H1 (cell line): ENCODE results near the gene RRM1. TPM values are rescaled to one million over a fixed set of nuclear protein-coding genes. Genes with fewer than 3 reads are reported as not detected.

ENCODE experiments used
- CTCF ChIA-PET: fragments of 300-600 bp; sonication (Branson Sonifier 250); formaldehyde crosslinking; loops from one replicate; lab custom pipeline; 2021; ENCODE audit not compliant: partially characterized antibody; lab: Charles Lee
- POLR2A ChIA-PET: fragments of 300-600 bp; sonication (Branson Sonifier 250); formaldehyde crosslinking; loops from one replicate; lab custom pipeline; 2021; ENCODE audit warnings: inconsistent platforms; ENCODE audit not compliant: partially characterized antibody; lab: Charles Lee
- DNase-seq, 2 experiments: peaks; one replicate each; pipeline versions ENCODE4 v3.0.0 to v3.0.0-alpha.2; 2010 to 2022; ENCODE audit warnings: low spot score in 2 of 2, low read depth in 1 of 2, mixed read lengths in 1 of 2
- FAIRE-seq: peaks from 2 replicates; lab custom pipeline; 2011; peaks lifted over from hg19 to GRCh38; lab: Jason Lieb, UNC
- H2AFZ ChIP-seq: 2 replicates; pipeline ENCODE4 v1.8.1; 2012; ENCODE audit warnings: low read length, inconsistent platforms
- H2AK5ac ChIP-seq: 2 replicates; pipeline ENCODE4 v1.6.1; 2013; ENCODE audit warnings: low read depth, low read length
- H2BK120ac ChIP-seq: replicated peaks from 2 replicates; pipeline ENCODE3; 2013; ENCODE audit warnings: low read depth, low read length, inconsistent platforms
- H2BK12ac ChIP-seq: 2 replicates; pipeline ENCODE4 v1.6.1; 2013; ENCODE audit warnings: low read depth, low read length
- H2BK15ac ChIP-seq: 2 replicates; pipeline ENCODE4 v1.6.1; 2013; ENCODE audit warnings: low read length
- H2BK20ac ChIP-seq: 2 replicates; pipeline ENCODE4 v1.6.1; 2013; ENCODE audit warnings: low read length
- H2BK5ac ChIP-seq: 2 replicates; pipeline ENCODE4 v1.6.1; 2013; ENCODE audit warnings: low read depth, low read length
- H3K14ac ChIP-seq: 2 replicates; pipeline ENCODE4 v1.6.1; 2013; ENCODE audit warnings: inconsistent platforms; ENCODE audit not compliant: insufficient read length
- H3K18ac ChIP-seq: 2 replicates; pipeline ENCODE4 v1.6.1; 2013; ENCODE audit warnings: low read length; ENCODE audit errors: extremely low read depth
- H3K23ac ChIP-seq: 2 replicates; pipeline ENCODE4 v1.6.1; 2013; ENCODE audit warnings: inconsistent platforms; ENCODE audit not compliant: insufficient read length
- H3K23me2 ChIP-seq: 2 replicates; pipeline ENCODE4 v1.6.1; 2013; ENCODE audit warnings: low read depth, low read length
- H3K27ac ChIP-seq: 2 replicates; pipeline ENCODE4 v1.6.1; 2011; ENCODE audit warnings: low read depth, low read length, inconsistent platforms
- H3K27me3 ChIP-seq, 4 experiments: replicated peaks in 1 of 4; 1 replicate in 1 of 4; 2 replicates in 3 of 4; pipeline versions ENCODE4 v1.6.1 to v1.8.1; 2011 to 2013; ENCODE audit warnings: low read length in 3 of 4, mild to moderate bottlenecking in 3 of 4, inconsistent platforms in 2 of 4, mixed read lengths in 2 of 4, moderate library complexity in 1 of 4; ENCODE audit not compliant: control insufficient read depth in 3 of 4, insufficient read depth in 3 of 4; ENCODE audit errors: extremely low read depth in 1 of 4
- H3K36me3 ChIP-seq, 4 experiments: 2 replicates each; pipeline versions ENCODE4 v1.6.1 to v1.8.1; 2011 to 2013; ENCODE audit warnings: mild to moderate bottlenecking in 4 of 4, low read length in 3 of 4, moderate library complexity in 2 of 4, control low read depth in 1 of 4, inconsistent platforms in 1 of 4; ENCODE audit not compliant: insufficient read depth in 4 of 4, control insufficient read depth in 2 of 4
- H3K4ac ChIP-seq: replicated peaks from 2 replicates; pipeline ENCODE3; 2013; ENCODE audit warnings: low read length, low read depth, mixed read lengths, inconsistent platforms; ENCODE audit not compliant: insufficient read length
- H3K4me1 ChIP-seq, 4 experiments: replicated peaks in 1 of 4; 1 replicate in 1 of 4; 2 replicates in 3 of 4; pipeline versions ENCODE4 v1.6.1 to v1.8.1; 2011 to 2013; ENCODE audit warnings: low read length in 3 of 4, inconsistent platforms in 2 of 4, mixed read lengths in 1 of 4; ENCODE audit not compliant: insufficient read depth in 4 of 4, control insufficient read depth in 3 of 4
- H3K4me2 ChIP-seq, 2 experiments: 2 replicates each; pipeline versions ENCODE4 v1.6.1 to v1.8.1; 2011 to 2013; ENCODE audit warnings: low read depth in 2 of 2, low read length in 2 of 2, control low read depth in 1 of 2, inconsistent platforms in 1 of 2, mild to moderate bottlenecking in 1 of 2; ENCODE audit not compliant: insufficient read depth in 1 of 2
- H3K4me3 ChIP-seq, 4 experiments: fragments of 200-600, 300-600 bp in 1 of 4; sonication (generic), shearing (Covaris generic), sonication (Bioruptor Twin) in 1 of 4; 2 replicates each; pipeline versions ENCODE4 v1.5.1 to v1.8.1; 2011 to 2016; ENCODE audit warnings: low read length in 4 of 4, low read depth in 3 of 4, control low read depth in 2 of 4, inconsistent platforms in 2 of 4, mild to moderate bottlenecking in 2 of 4, mixed read lengths in 1 of 4, moderate library complexity in 1 of 4; ENCODE audit not compliant: insufficient read depth in 2 of 4; ENCODE audit errors: extremely low read depth in 1 of 4
- H3K56ac ChIP-seq: replicated peaks from 2 replicates; pipeline ENCODE3; 2013; ENCODE audit warnings: low read depth, mild to moderate bottlenecking, mixed read lengths, low read length, inconsistent platforms; ENCODE audit not compliant: insufficient read length
- H3K79me1 ChIP-seq: 2 replicates; pipeline ENCODE4 v1.6.1; 2013; ENCODE audit warnings: low read depth, low read length, control low read depth
- H3K79me2 ChIP-seq, 2 experiments: 2 replicates each; pipeline versions ENCODE4 v1.6.1 to v1.8.1; 2012 to 2013; ENCODE audit warnings: low read length in 2 of 2, mild to moderate bottlenecking in 2 of 2, inconsistent platforms in 1 of 2; ENCODE audit not compliant: insufficient read depth in 2 of 2, control insufficient read depth in 1 of 2
- H3K9ac ChIP-seq, 4 experiments: replicated peaks in 1 of 4; 1 replicate in 1 of 4; 2 replicates in 3 of 4; pipeline versions ENCODE4 v1.6.1 to v1.8.1; 2011 to 2013; ENCODE audit warnings: low read depth in 3 of 4, low read length in 3 of 4, control low read depth in 2 of 4, mild to moderate bottlenecking in 2 of 4, moderate library complexity in 2 of 4, inconsistent platforms in 1 of 4; ENCODE audit errors: extremely low read depth in 1 of 4
- H3K9me3 ChIP-seq, 2 experiments: 2 replicates each; pipeline versions ENCODE4 v1.6.1 to v1.8.1; 2012 to 2013; ENCODE audit warnings: mild to moderate bottlenecking in 2 of 2, moderate library complexity in 2 of 2, control low read depth in 1 of 2, inconsistent platforms in 1 of 2, low read depth in 1 of 2, low read length in 1 of 2, mixed read lengths in 1 of 2; ENCODE audit not compliant: insufficient read depth in 2 of 2
- H4K20me1 ChIP-seq, 2 experiments: replicated peaks in 1 of 2; 2 replicates each; pipeline versions ENCODE3 to v1.8.1; 2011 to 2013; ENCODE audit warnings: inconsistent platforms in 2 of 2, low read length in 2 of 2, mild to moderate bottlenecking in 1 of 2; ENCODE audit not compliant: insufficient read depth in 2 of 2, control insufficient read depth in 1 of 2
- H4K5ac ChIP-seq: 2 replicates; pipeline ENCODE4 v1.6.1; 2013; ENCODE audit warnings: low read length, low read depth, mixed read lengths, inconsistent platforms; ENCODE audit not compliant: insufficient read length
- H4K8ac ChIP-seq: 2 replicates; pipeline ENCODE4 v1.8.0; 2013; ENCODE audit warnings: mild to moderate bottlenecking, moderate library complexity, low read length, inconsistent platforms; ENCODE audit not compliant: insufficient read depth; ENCODE audit errors: extremely low read depth
- H4K91ac ChIP-seq: replicated peaks from 2 replicates; pipeline ENCODE3; 2013; ENCODE audit warnings: low read length, mixed read lengths, inconsistent platforms; ENCODE audit not compliant: insufficient read length
- ASH2L ChIP-seq: fragments of 200-600, 300-600 bp; sonication (generic); IDR thresholded peaks from one replicate; pipeline ENCODE4 v1.7.1; 2017; ENCODE audit warnings: low read length
- BACH1 ChIP-seq: IDR thresholded peaks from 2 replicates; pipeline ENCODE4 v1.6.1; 2012; ENCODE audit warnings: low read length, improper control_type of control experiment
- CTCF ChIP-seq, 3 experiments: IDR thresholded peaks; 1 replicate in 2 of 3; 2 replicates in 1 of 3; pipeline versions ENCODE4 v1.5.1 to v1.6.1; 2011; ENCODE audit warnings: low read length in 3 of 3, mild to moderate bottlenecking in 3 of 3, inconsistent platforms in 2 of 3, low read depth in 1 of 3, moderate library complexity in 1 of 3; ENCODE audit not compliant: insufficient read depth in 1 of 3; ENCODE audit errors: control extremely low read depth in 1 of 3
- E2F6 ChIP-seq: IDR thresholded peaks from 2 replicates; pipeline ENCODE4 v1.6.1; 2012; ENCODE audit warnings: inconsistent platforms
- KDM1A ChIP-seq: fragments of 200-600, 300-600 bp; sonication (generic); IDR thresholded peaks from 2 replicates; pipeline ENCODE4 v1.7.1; 2016; ENCODE audit warnings: mild to moderate bottlenecking, low read length, borderline replicate concordance
- MAFK ChIP-seq: IDR thresholded peaks from 2 replicates; pipeline ENCODE4 v1.6.1; 2012; ENCODE audit warnings: low read depth, mild to moderate bottlenecking, improper control_type of control experiment, low read length
- POU5F1 ChIP-seq: IDR thresholded peaks from 2 replicates; pipeline ENCODE4 v1.6.1; 2011; ENCODE audit warnings: low read depth, mild to moderate bottlenecking, low read length, moderate library complexity
- RXRA ChIP-seq: IDR thresholded peaks from 2 replicates; pipeline ENCODE4 v1.6.1; 2011; ENCODE audit warnings: low read depth, mild to moderate bottlenecking, low read length, moderate library complexity; ENCODE audit not compliant: insufficient read depth
- SIX5 ChIP-seq: IDR thresholded peaks from 2 replicates; pipeline ENCODE4 v1.6.1; 2011; ENCODE audit warnings: mild to moderate bottlenecking, low read depth, low read length
- SP4 ChIP-seq: IDR thresholded peaks from 2 replicates; pipeline ENCODE4 v1.6.1; 2012; ENCODE audit warnings: low read length, inconsistent platforms
- SUZ12 ChIP-seq: fragments of 200-600 bp; sonication (generic); IDR thresholded peaks from 2 replicates; pipeline ENCODE4 v1.6.1; 2012; ENCODE audit warnings: mild to moderate bottlenecking, inconsistent platforms, low read length, moderate library complexity, mixed read lengths
- TAF1 ChIP-seq: IDR thresholded peaks from 2 replicates; pipeline ENCODE4 v1.6.1; 2011; ENCODE audit warnings: mild to moderate bottlenecking, low read depth, low read length
- WGBS, 2 experiments: shearing (Covaris generic) in 1 of 2; methylation state at CpG; one replicate each; pipeline versions ENCODE4 v1.1.6 to v1.1.7; 2013 to 2015; ENCODE audit warnings: low lambda C conversion rate in 2 of 2, mixed read lengths in 2 of 2, inconsistent platforms in 1 of 2, low coverage in 1 of 2, missing lambda C conversion rate in 1 of 2; ENCODE audit not compliant: insufficient replicate concordance in 2 of 2, insufficient coverage in 1 of 2, insufficient read length in 1 of 2; ENCODE audit errors: extremely low coverage in 1 of 2, missing lambda C conversion rate in 1 of 2; 5-methylcytosine and 5-hydroxymethylcytosine counted together
- polyA plus RNA-seq, 7 experiments: library from polyadenylated mRNA; depleted of rRNA in 3 of 7; stranded (reverse) in 5 of 7; unstranded in 2 of 7; fragments of >200 nt in 5 of 7; fragments of 200-250 nt in 2 of 7; gene quantifications; 1 replicate in 5 of 7; 2 replicates in 1 of 7; 4 replicates in 1 of 7; pipeline versions ENCODE4 v1.2.1 to v1.2.3, GENCODE V29; 2011 to 2013; ENCODE audit warnings: missing spikeins in 2 of 7, mixed read lengths in 2 of 7
- total RNA-seq: library from RNA; stranded (reverse); fragmentation: NEBNext Ultra II Directional; extraction: Animal tissue kit (Norgen Biotek cat#: 25700); gene quantifications from 2 replicates; pipeline ENCODE4 v1.2.1, GENCODE V29; 2021

RRM1 gene
- total and polyA plus RNA-seq, 2 of the 8 experiments (the other 6 are each of a cell fraction or from before 2014, with no cell fraction given) = 63.6 to 126 TPM

- Histone ChIP-seq H3K9ac (no peak overlapping the region; a peak in 1 of 7 replicates), H3K14ac (no peak overlapping the region), H2BK5ac (no peak overlapping the region), H3K79me2 (no peaks in the 10 kb centered on the region), H3K4me1 (no peaks in the 10 kb centered on the region), H3K4me3 (no peak overlapping the region), H2BK20ac (no peak overlapping the region), H3K27ac (no peak overlapping the region), H2AK5ac (no peak overlapping the region), H4K8ac (no peak overlapping the region), H3K18ac (no peak overlapping the region), H3K36me3 (no peaks in the 10 kb centered on the region), H2BK15ac (no peak overlapping the region), H3K23me2 (no peaks in the 10 kb centered on the region), H3K9me3 (no peaks in the 10 kb centered on the region), H3K56ac (no peak overlapping the region), H3K27me3 (0 out of 7 replicates have a peak, but pooled peaks cover 0 to 4% (median 0%) of the 10 kb centered on the region in 4 experiments), H3K4ac (no peak overlapping the region), H4K20me1 (no peaks in the 10 kb centered on the region), H3K23ac (no peak overlapping the region), H2AFZ (no peak overlapping the region), H3K79me1 (no peaks in the 10 kb centered on the region), H2BK12ac (no peak overlapping the region), H2BK120ac (no peak overlapping the region), H4K91ac (no peak overlapping the region), H3K4me2 (no peak overlapping the region), H4K5ac (no peak overlapping the region)
- FAIRE-seq (no peak), DNase-seq (no peak)
- no peak for TF ChIP-seq RXRA
- TF ChIP-seq E2F6 = no peak
- no peak for TF ChIP-seq BACH1
- TF ChIP-seq SIX5 = no peak
- TF ChIP-seq ASH2L = no peak
- TF ChIP-seq TAF1 = no peak
- no peak for TF ChIP-seq CTCF (IDR thresholded peaks at IDR 0.05; ENCODE audit: control extremely low read depth in 1 of 3, insufficient read depth in 1 of 3, low read depth in 1 of 3, low read length in 3 of 3)
- TF ChIP-seq SUZ12 = no peak
- TF ChIP-seq POU5F1 = no peak
- TF ChIP-seq SP4 = no peak
- no peak for TF ChIP-seq KDM1A
- no peak for TF ChIP-seq MAFK
- 80% methylated on average over 9 of the region's 9 CpGs; no CpG with 5 or more reads in 1 of the 2 experiments for WGBS, 2 experiments
- ChIA-PET POLR2A (no interaction called here), CTCF (interaction anchor here (0.8 to 6.3 kb wide), 4 partner anchors 10 to 232 kb away, joined by 3 to 31 read pairs (median 20); partner anchors contain the start of gene STIM1)
Observed at GRCh38 chr11:4083198-4083597, 11.4 kb upstream of the RRM1 start.
